Measurements from ENCODE around the gene NTNG1.
"Not testable (repeated sequence)": the region's sequence is repeated elsewhere in the genome, so short reads cannot be mapped to it uniquely, and the experiment has no call there.

NTNG1 gene

DNA sequence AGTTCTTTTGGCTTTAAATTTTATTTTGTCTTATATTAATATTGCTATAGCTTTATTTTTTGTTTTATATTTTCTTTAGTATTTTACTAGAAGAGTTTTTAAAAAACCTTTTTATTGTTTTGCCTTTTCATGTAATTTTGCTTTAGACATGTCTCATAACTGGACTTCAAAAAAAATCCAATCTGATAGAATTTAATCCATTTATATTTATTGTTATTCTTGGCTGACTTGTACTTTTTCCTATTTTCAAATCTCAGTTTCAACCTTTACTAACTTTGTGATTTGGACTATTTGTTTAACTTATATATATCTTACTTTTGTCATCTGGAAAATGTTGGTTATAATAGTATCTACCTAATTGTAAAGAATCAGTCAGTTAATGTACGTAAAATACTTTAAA lies 61.2 kb downstream of the NTNG1 start:
- DNase-seq = no peak

DNA sequence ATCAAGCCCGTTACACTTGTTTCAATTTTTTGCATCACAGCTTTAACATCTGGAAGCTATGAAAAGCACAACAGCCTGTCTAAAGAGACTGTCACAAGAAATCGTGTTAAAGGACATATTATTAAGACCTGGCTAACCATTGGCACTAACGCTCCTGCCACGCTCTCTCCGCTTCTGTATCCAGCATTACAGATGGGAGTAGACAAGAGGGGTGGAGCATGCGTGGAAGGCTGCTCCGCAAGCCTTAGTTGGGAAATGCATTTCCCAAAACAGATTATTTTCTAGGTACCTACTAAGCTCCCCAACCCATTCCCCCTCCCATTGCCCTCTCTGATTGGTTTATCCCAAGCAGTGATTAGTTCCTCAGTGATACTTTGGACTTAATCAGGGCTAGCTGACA lies 72.4 kb downstream of the NTNG1 start:
- no peak for DNase-seq

DNA sequence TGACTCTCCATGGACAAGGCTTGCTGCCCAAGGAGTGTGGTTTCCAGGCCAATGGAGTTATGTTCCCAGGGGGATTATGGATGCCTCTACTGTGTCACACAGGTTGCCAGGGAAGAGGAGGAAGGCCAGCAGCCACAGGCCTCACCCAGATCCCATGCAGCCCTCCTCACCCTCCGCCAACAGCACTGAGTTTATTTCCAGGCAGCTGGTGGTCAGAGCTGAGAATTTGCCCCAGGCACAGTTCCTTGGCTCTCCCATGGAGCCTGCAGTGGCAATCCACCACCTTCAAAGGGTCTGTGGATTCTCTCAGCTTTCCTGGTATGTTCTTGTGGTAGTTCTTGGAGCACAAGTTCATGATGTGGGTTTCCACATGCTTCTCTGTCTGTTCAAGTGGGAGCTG lies 79.2 kb downstream of the NTNG1 start:
- no peak for DNase-seq

DNA sequence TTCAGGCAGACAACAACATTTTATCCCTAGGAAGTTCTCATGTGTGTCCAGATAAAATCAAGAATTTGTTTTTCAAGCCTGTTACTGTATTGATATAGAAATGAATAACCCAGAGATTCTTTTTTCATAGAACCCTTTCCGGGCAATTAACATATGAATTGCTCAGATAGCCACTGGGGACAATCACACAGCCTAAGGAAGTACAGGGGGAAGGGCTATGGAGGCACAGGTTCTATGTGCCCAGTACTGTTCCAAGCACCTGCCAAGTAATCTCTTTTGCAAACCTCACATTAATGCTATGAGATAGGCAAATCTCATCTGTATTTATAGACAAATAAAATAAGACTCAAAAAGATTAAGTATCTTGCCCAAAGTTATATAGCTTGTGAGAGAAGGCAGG lies 84.9 kb downstream of the NTNG1 start:
- no peak for DNase-seq

DNA sequence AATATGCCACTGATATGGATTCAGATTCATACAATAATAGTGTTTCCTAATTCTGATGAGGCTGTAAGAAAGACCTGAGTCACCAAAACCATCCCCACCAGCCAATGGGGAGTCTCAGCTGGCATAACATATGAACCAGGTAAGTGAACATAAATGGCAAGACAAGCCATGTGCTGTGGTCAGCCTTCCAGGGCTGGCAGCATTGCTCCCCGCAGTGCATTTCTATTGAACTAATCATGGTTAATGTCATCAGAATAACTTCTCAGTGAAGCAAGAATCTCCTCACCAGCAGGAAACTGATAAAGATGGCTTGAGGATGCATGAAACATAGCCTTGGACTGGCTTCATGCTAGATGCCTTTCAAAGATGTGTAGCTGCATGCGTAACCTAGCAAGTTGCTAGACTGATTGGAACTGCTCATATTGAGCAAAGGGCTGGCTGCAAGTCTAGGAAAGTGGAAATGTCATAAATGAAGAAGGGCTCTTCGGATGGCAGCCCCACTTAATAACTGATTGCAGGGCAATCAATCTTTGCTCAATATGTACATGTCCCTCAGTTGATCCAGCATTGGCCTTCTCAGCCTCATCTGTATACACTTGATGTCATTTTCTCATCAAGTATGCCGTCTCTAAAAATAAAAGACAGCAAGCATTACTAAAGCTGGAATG lies 88.0 kb downstream of the NTNG1 start:
- no peak for DNase-seq

DNA sequence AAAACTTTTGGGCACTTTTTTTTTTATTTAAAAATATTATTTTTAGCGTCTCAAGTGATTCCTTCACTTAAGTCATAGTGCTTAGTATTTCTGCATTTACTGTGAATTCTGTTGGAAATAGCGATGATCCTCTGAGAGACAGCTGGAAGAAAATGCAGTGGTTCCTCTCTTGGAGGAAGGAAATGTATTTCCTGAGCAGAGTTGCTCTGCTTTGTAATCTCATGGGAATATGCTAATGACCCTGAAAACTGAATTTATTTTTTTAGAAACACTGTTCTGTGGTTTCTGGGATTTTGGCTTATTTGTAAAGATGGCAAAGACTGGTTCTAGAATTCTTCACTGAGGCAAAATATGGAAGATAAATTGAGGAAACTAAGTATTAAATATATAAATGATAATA lies 88.9 kb downstream of the NTNG1 start:
- no peak for DNase-seq

DNA sequence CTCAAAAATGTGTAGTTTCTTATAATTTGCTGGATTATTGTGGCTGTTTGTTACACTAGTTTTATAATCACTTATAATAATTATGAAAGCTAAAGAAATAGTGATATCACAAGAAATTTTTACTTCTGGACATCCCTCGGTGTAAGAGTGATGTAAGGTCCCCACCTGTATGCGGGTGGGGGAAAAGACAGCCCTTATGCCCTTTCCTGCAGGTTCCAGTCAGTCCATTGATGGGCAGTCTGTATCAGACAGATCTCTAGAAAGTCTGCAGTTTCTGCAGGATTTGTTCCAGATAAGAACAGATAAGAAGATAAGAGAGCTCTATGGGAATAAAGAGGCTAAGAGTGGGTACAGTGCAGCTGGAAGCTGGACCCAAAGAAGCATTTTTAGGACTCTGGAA lies 89.3 kb downstream of the NTNG1 start:
- no peak for DNase-seq

DNA sequence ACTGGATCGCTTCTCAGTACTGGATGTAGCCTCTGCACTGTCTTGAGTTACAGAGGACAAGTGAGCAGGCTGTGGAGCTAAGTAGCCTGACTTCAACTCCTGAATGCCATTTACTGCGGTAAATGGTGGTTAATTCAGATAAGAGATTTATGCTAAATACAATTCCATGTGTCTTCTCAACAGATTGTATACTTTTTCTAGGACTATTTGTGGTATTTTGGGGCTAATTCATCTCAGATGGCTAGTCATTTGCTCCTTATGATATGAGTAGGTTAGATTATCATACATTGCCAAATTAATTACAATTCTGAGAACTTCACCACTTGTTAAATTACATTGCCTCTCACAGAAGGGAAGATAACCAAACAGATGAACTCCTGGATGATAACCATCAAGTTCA lies 90.5 kb downstream of the NTNG1 start:
- no peak for DNase-seq

DNA sequence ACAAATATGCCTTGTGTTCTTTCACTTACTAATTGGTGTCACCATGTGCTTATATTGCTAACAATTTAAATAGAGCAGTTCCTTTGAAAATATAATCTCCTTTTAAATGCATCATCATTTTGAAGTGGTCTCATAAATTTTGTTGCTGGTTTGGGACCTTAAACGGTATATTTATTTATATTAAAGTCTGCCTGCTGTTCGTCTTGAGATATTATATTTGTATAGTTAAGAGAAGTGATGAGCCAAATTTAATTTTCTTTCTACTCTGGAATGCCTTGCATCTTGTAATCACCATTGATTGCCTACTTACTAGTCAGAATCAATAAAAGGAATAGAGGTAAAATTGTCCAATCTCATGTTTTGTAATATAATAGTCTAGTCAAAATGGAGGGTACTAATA lies 91.6 kb downstream of the NTNG1 start:
- no peak for DNase-seq

DNA sequence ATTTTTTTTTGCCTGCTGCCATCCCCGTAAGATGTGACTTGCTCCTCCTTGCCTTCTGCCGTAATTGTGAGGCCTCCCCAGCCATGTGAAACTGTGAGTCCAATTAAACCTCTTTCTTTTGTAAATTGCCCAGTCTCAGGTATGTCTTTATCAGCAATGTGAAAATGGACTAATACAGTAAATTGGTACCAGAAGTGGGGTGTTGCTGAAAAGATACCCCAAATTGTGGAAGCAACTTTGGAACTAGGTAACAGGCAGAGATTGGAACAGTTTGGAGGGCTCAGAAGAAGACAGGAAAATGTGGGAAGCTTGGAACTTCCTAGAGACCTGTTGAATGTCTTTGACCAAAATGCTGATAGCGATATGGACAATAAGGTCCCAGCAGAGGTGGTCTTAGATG lies 95.9 kb downstream of the NTNG1 start:
- not testable (repeated sequence) for DNase-seq

DNA sequence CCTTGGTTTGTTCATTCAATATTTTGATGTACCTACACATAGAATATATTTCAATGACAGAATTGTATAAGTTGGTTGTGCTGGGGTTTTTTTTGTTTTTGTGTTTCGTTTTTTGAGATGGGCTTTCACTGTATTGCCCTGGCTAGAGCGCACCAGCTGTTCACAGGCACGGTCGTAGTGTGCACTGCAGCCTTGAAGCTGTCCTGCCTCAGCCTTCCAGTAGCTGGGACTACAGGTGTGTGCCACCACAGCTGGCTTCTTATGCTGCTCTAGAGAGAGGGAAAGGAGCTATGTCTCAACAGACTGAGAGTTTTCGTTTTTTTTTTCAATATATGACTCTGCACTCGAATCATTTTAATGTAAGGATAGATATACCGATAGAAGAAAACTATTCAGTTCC lies 102.6 kb downstream of the NTNG1 start:
- no peak for DNase-seq

DNA sequence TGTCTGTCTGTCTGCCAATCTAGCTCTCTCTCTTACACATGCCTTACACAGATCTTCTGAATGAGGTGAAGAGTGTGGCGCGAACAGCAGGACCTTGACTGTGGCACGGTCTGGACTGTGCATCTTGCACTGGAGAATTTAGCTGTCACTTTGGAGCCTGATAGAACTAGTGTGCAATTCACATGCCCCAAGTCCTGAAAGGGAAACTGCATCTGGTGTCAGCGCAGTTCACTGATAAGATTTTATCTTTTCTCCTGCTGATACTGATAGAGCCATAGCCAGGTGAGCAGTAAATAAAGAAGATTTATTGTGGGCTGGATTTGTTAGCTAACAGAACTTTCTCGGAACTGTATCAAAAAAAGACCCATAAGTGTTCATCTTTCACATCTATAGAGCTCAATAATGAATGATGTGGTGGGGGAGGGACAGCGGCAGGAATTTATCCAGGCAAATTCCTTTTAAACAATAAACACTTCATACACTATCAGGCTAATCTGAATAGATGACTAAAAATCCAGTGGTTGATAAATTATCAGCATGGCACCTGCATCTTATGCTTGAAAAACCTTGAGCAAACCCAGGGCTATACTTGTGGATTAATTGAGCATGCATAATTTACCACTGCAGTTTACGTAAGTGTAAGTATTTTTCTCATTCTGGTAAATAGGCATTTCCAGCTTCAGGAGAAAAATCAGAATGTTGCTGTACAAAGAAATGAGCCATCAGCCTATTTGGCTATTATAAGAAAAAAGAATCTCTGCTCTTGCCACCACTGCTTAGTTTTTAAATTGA lies 104.1 kb downstream of the NTNG1 start:
- no peak for DNase-seq

DNA sequence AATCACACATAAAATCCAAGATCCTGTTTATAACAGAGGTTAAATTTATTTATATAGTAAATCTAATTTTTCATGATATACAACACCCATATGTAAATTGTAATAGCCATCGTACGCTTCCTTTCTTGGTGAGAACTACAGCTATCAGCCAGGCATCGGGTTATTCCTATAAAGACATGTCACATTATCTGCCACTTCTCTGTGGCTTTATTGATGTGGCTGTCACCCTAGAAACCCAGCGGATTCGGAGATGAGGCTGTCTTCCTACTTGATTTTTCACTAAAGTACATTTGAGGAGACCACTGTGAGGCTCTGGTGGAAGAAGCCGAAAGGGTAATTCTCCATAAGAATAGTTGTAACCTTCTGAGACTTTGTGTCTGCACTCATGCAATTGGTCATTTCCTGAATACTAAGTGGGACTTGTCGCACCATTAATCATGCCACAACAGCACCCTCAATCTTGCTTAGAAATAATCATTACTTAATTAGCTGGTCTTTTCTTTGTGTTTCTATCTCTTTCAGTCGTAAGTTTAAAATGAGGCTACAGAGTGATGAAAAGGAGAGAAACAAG lies 106.0 kb downstream of the NTNG1 start:
- no peak for DNase-seq

DNA sequence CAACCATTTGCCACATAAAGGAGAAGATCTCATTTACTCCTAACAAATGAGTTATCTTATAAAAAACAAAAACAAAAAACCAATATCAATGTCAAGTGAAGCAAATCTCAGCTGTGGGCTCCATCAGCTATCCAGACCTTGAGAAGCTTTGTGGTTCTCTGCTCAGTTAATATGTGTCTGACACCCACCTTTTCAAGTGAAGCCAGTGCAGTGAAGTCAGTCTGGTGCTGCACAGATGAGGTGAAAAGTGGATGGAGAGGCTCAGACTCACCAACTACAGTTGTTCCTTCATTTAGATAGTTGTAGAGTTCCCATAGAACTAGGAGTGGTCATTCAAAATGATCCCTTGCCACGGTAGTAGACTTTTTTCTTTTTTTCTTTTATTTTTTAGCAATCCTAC lies 106.8 kb downstream of the NTNG1 start:
- DNase-seq = no peak

DNA sequence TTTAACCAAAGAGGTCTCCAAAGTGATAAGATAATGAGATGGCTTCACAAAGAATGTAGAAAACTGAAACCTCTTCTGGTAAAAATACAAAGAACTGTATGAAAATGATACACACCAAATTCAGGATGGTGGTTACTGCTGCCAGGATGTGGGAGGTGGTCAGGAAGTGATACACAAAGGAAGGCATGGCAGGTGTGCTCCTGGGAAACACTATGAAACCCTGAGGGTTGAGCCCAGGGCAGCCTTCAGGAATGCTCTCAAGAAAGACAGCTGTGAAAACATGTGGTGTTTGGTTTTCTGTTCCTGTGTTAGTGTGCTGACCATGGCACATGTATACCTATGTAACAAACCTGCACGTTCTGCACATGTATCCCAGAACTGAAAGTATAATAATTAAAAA lies 109.3 kb downstream of the NTNG1 start:
- DNase-seq = no peak

DNA sequence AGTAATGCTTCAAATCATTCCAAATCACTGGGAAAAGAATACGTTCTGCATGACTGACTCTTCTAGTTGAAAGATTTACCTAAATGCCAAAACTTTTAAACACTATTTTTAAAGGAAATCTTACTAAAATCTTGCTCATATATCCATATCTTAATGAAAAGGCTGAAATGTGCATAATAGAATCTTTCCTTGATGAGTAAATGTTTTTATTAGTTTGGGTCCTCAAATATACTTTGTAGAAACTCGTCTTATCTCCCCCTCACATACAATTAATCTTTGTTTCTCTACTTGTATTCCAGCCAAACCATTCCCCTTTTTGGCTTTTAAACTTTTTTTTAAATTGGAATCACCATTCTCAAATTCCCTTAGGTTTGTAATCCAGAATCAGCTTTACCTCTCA lies 110.2 kb downstream of the NTNG1 start:
- DNase-seq = no peak

DNA sequence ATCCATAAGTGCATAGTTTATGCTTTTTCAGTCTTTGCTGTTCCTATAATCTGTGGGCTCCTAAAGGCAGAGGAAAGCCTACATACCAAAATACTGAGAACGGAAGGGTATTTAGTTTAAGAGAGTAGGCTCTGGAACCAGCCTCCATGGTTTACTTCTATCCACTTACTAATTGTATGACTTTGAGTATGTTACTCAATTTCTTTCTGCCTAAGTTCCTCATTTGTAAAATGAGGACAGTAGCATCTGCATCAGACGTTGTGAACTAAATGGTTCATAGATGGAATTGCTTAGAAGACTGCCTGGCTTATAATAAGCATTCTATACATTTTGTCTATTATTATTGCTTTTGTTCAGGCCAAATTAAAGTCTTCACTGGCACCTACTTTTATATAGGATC lies 111.0 kb downstream of the NTNG1 start:
- DNase-seq = no peak

DNA sequence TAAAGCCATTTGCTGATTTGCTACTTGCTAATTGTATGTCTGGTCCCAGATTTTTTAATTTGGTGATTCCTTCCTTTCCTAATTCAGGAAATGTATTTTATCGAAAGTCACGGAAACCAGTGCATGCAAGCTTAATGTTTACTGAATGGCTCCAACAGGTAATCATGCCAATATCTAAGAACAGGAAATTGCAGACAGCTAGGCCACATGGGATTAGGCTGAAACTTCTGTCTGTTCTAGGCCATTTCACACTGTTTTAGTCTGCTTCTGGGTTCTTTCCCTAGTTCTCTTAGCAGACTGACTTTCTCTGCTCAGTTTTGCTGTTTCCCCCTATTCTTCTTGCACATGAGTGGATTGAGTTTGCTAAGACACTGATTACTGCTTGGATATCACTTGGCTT lies 111.4 kb downstream of the NTNG1 start:
- no peak for DNase-seq

DNA sequence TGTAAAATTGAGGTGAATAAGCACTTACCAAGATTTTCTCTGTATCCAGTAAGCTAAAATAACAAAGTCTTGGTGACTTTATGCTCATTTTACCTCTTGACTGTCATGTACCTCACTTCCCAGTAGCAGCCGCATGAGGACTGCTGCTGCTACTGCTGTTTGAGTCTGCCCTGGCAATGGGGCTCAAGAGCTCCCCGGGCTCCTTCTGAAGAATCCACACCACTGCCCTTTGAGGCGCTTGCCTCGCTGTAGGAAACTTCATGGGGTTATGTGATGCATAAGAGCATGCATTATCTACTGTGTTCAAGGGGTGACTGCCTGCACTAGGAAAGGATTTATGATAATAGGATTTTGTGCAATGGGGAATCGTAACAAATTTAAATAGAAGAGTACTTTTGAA lies 113.5 kb downstream of the NTNG1 start:
- no peak for DNase-seq

DNA sequence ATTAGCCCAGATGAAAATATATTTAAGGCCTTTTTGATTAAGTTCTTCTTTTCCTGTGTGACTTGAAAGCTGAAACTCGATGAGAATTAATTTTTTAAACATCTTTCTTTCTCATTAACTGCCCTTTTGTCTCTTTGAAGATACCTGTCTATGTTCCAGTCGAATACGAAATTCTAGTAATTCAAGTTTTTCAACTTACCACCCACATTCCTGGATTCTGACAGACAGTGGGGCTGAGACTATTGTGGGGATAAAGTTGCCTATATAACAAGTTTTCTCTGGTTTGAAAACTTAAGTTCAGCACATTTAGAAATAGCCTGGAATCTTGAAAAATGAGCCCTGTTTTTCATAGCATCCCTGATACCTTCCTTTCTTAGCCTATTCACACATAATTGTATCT lies 114.6 kb downstream of the NTNG1 start:
- no peak for DNase-seq

DNA sequence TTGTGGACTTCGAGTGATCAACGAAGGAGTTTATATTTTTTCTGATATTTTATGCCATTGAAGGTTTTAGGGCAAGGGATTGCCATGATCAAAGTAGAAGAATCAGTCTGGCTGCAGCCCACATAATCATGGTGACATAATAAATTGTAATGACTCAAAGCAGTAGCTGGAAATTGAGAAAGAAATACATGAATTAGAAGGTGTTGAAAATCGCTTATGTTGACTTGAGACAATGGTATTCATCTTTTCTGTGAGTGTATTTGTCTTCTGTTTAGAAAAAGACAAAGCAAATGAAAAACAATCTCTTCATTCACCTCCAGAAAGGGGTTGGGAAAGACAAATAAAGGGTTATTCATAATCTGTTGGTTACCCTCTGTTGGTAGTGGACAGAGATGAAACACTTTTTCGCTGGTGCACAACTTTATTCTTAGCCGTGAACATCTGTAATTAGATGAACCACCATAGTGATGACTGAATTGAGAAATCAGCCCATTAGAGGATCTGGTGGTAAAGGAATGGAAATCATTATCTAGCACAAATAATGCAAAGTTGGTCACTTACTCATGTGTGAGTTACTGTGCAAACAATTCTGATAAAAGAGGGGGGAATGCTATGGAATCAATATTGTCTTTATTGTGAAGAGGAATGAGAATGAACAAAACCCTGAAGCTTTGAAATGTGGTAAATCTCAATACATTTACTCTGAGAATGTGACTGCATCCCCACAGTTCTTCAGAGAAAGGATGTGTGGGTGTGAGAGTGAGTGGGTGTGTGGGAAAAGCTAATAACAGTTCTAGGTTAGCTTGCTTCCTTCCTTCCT lies 121.8 kb downstream of the NTNG1 start:
- DNase-seq = no peak

DNA sequence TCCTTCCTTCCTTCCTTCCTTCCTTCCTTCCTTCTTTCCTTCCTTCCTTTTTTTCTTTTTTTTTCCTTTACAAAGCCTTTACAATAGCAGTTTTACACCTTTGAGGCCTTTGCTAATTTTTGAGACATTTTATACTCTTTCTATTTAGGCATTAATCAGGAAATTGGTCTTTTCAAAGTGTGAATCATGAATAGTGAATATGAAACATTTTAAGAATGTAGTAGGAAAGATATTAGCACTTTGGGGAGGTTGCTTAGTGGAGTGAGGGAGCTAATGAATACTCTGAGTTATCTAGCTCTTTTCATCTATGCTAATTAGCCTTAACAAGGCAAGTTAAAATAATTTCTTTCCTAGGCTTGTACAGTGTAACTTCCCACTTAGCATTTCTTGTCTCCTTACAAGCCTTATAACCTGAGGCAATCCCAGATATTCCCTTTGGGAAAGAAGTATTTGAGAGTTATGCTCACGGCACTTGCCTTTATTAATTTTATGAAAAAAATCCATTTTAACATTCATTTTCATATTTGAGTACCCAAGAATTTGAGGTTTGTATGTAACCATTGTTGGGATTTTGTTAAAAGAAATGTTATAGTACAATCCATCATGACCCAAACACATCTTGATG lies 122.6 kb downstream of the NTNG1 start:
- no peak for DNase-seq

DNA sequence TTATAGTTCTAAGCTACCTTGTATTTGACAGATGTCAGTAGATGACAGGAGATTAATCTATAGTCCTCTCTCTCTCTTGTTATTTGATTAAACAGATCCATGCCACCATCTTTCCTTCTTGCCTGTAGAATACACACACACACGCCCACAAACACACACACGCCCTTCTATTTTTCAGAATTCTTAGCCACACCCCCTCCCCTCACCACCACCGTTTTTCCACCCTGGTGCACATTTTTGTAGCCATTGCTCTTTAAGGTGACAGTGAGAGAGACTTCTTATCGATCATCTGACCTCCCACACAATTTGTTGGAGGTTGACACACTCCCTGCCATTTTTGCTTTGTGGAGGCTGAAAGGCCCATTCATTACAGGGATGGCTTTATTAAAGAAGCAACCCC lies 123.2 kb downstream of the NTNG1 start:
- DNase-seq = no peak
